ENCODE data around the gene NFIA.
A peak's percentile ranks its signal among the peaks of the same experiment; 100 is the strongest.

The NFIA gene

GRCh38 chr1:61116421-61116820 lies 34.1 kb downstream of the NFIA start:
- Histone ChIP-seq H2AFZ (ENCODE audit: insufficient read depth, low read length, poor library complexity) (no peak overlapping the region), H2BK12ac (ENCODE audit: low read length) (no peak overlapping the region), H3K4me1 (ENCODE audit: control insufficient read depth in 1 of 2, insufficient read depth in 2 of 2, low read length in 2 of 2) (no peaks in the 10 kb centered on the region), H3K9me3 (ENCODE audit: insufficient read depth, low read depth, low read length) (no peaks in the 10 kb centered on the region), H3K4ac (ENCODE audit: low read depth, low read length) (no peak overlapping the region), H3K14ac (ENCODE audit: low read length) (no peak overlapping the region), H3K4me2 (ENCODE audit: low read length) (no peak overlapping the region), H4K12ac (ENCODE audit: low read depth, low read length) (no peak overlapping the region), H4K8ac (ENCODE audit: low read depth, low read length) (no peak overlapping the region), H3K79me2 (ENCODE audit: control insufficient read depth, insufficient read depth, low read length, poor library complexity) (no peaks in the 10 kb centered on the region), H3K36me3 (ENCODE audit: control insufficient read depth in 1 of 2, insufficient read depth in 2 of 2, low read length in 2 of 2) (no peaks in the 10 kb centered on the region), H3K4me3 (ENCODE audit: low read depth, low read length) (no peak overlapping the region), H3K27me3 (ENCODE audit: insufficient read depth, low read length) (no peaks in the 10 kb centered on the region), H3K18ac (ENCODE audit: low read length) (no peak overlapping the region), H3K9ac (ENCODE audit: low read length) (no peak overlapping the region), H3K27ac (ENCODE audit: low read depth, low read length) (no peak overlapping the region), H4K91ac (ENCODE audit: low read depth, low read length) (no peak overlapping the region), H2BK120ac (ENCODE audit: insufficient read depth, low read length, poor library complexity) (no peak overlapping the region), H3K23ac (ENCODE audit: low read length) (peak overlapping the region; percentile 15), H2BK5ac (ENCODE audit: low read depth, low read length, poor library complexity) (no peak overlapping the region), H2AK5ac (ENCODE audit: low read length) (no peak overlapping the region), H3K79me1 (ENCODE audit: low read length) (no peaks in the 10 kb centered on the region)
- DNase-seq, result no peak
- no CpG with 5 or more reads among the region's 6 CpGs for WGBS (ENCODE audit: extremely low coverage, insufficient coverage, insufficient read length)

DNA sequence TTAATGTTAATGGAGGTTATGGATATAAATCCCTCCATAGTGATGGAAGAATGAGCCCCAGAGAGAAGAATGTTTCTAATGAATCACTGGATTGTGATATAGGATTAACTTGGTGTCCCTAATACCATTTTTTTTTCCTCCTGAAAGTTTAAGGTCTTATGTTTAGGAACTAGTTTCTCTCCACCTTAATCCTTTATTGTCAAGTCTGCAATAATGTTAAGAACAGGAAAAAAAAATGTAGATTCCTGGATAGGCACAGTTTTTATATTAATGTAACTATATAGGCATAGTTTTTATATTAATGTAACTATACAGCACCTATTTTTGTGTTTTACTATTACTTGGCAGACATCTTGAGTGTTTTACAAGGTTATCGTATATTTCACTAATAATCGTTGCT lies 34.9 kb downstream of the NFIA start:
- H2BK12ac ChIP-seq (ENCODE audit: low read length), result no peak overlapping the region
- H3K9ac ChIP-seq (ENCODE audit: low read length), result no peak overlapping the region
- H3K79me2 ChIP-seq (ENCODE audit: control insufficient read depth, insufficient read depth, low read length, poor library complexity), result no peaks in the 10 kb centered on the region
- WGBS (ENCODE audit: extremely low coverage, insufficient coverage, insufficient read length), result no CpG with 5 or more reads among the region's 2 CpGs
- H4K91ac ChIP-seq (ENCODE audit: low read depth, low read length), result no peak overlapping the region
- H3K9me3 ChIP-seq (ENCODE audit: insufficient read depth, low read depth, low read length), result no peaks in the 10 kb centered on the region
- no peak overlapping the region for H2BK5ac ChIP-seq (ENCODE audit: low read depth, low read length, poor library complexity)
- H3K27ac ChIP-seq (ENCODE audit: low read depth, low read length), result no peak overlapping the region
- no peaks in the 10 kb centered on the region for H3K27me3 ChIP-seq (ENCODE audit: insufficient read depth, low read length)
- no peak for DNase-seq
- no peak overlapping the region for H3K23ac ChIP-seq (ENCODE audit: low read length)
- no peak overlapping the region for H2AFZ ChIP-seq (ENCODE audit: insufficient read depth, low read length, poor library complexity)
- no peaks in the 10 kb centered on the region for H3K4me1 ChIP-seq (ENCODE audit: control insufficient read depth in 1 of 2, insufficient read depth in 2 of 2, low read length in 2 of 2)
- no peak overlapping the region for H3K14ac ChIP-seq (ENCODE audit: low read length)
- H4K12ac ChIP-seq (ENCODE audit: low read depth, low read length), result no peak overlapping the region
- H3K79me1 ChIP-seq (ENCODE audit: low read length), result no peaks in the 10 kb centered on the region
- H3K36me3 ChIP-seq (ENCODE audit: control insufficient read depth in 1 of 2, insufficient read depth in 2 of 2, low read length in 2 of 2), result no peaks in the 10 kb centered on the region
- no peak overlapping the region for H2BK120ac ChIP-seq (ENCODE audit: insufficient read depth, low read length, poor library complexity)
- no peak overlapping the region for H4K8ac ChIP-seq (ENCODE audit: low read depth, low read length)
- H3K4ac ChIP-seq (ENCODE audit: low read depth, low read length), result no peak overlapping the region
- H3K18ac ChIP-seq (ENCODE audit: low read length), result no peak overlapping the region
- no peak overlapping the region for H2AK5ac ChIP-seq (ENCODE audit: low read length)
- H3K4me3 ChIP-seq (ENCODE audit: low read depth, low read length), result no peak overlapping the region
- no peak overlapping the region for H3K4me2 ChIP-seq (ENCODE audit: low read length)

GRCh38 chr1:61119085-61119484 lies 36.7 kb downstream of the NFIA start:
- Histone ChIP-seq H2AK5ac (ENCODE audit: low read length) (no peak overlapping the region), H3K18ac (ENCODE audit: low read length) (no peak overlapping the region), H3K4me3 (ENCODE audit: low read depth, low read length) (no peak overlapping the region), H2AFZ (ENCODE audit: insufficient read depth, low read length, poor library complexity) (no peak overlapping the region), H4K12ac (ENCODE audit: low read depth, low read length) (no peak overlapping the region), H2BK5ac (ENCODE audit: low read depth, low read length, poor library complexity) (no peak overlapping the region), H3K79me1 (ENCODE audit: low read length) (no peaks in the 10 kb centered on the region), H4K8ac (ENCODE audit: low read depth, low read length) (no peak overlapping the region), H3K9me3 (ENCODE audit: insufficient read depth, low read depth, low read length) (no peaks in the 10 kb centered on the region), H3K4me2 (ENCODE audit: low read length) (no peak overlapping the region), H3K23ac (ENCODE audit: low read length) (no peak overlapping the region), H3K9ac (ENCODE audit: low read length) (no peak overlapping the region), H3K4me1 (ENCODE audit: control insufficient read depth in 1 of 2, insufficient read depth in 2 of 2, low read length in 2 of 2) (no peaks in the 10 kb centered on the region), H3K14ac (ENCODE audit: low read length) (no peak overlapping the region), H4K91ac (ENCODE audit: low read depth, low read length) (no peak overlapping the region), H3K79me2 (ENCODE audit: control insufficient read depth, insufficient read depth, low read length, poor library complexity) (no peaks in the 10 kb centered on the region), H3K27ac (ENCODE audit: low read depth, low read length) (no peak overlapping the region), H2BK12ac (ENCODE audit: low read length) (no peak overlapping the region), H3K36me3 (ENCODE audit: control insufficient read depth in 1 of 2, insufficient read depth in 2 of 2, low read length in 2 of 2) (no peaks in the 10 kb centered on the region), H3K4ac (ENCODE audit: low read depth, low read length) (no peak overlapping the region), H3K27me3 (ENCODE audit: insufficient read depth, low read length) (no peaks in the 10 kb centered on the region), H2BK120ac (ENCODE audit: insufficient read depth, low read length, poor library complexity) (no peak overlapping the region)
- no CpG with 5 or more reads among the region's 3 CpGs for WGBS (ENCODE audit: extremely low coverage, insufficient coverage, insufficient read length)
- DNase-seq, result no peak

DNA sequence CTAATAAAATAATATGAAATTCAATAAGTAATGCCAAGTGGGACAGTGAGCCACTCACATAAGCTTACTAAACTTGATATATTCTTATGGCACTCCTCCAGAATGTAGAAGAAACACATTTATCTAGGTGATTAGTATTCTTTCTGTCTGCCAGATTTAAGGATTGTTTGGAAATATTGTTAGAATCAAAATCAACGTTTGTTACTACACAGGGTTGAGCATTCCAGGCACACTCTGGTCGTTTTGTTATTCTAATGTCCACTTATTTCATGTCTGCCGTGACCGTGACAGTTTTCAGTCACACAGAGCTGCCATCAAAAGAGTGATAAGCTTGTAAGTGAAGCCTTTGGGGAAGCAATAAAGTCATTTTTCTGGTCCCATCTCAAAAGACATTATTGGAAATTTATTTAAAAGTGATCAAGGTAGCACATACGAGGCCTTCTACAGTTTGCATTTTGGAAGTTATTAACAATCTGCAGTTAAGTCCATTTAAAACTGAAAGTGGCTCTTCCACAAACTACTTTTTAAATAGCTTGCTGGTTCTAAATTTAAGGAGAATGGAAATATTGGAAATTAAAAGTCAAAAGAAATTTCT lies 38.0 kb downstream of the NFIA start:
- H3K27ac ChIP-seq (ENCODE audit: low read depth, low read length), result no peak overlapping the region
- H4K91ac ChIP-seq (ENCODE audit: low read depth, low read length), result no peak overlapping the region
- WGBS (ENCODE audit: extremely low coverage, insufficient coverage, insufficient read length), result no CpG with 5 or more reads among the region's 5 CpGs
- no peak overlapping the region for H4K12ac ChIP-seq (ENCODE audit: low read depth, low read length)
- H3K79me2 ChIP-seq (ENCODE audit: control insufficient read depth, insufficient read depth, low read length, poor library complexity), result no peaks in the 10 kb centered on the region
- H3K14ac ChIP-seq (ENCODE audit: low read length), result no peak overlapping the region
- no peak overlapping the region for H2BK12ac ChIP-seq (ENCODE audit: low read length)
- no peak overlapping the region for H2AFZ ChIP-seq (ENCODE audit: insufficient read depth, low read length, poor library complexity)
- no peak overlapping the region for H4K8ac ChIP-seq (ENCODE audit: low read depth, low read length)
- H3K4me2 ChIP-seq (ENCODE audit: low read length), result no peak overlapping the region
- no peak overlapping the region for H3K18ac ChIP-seq (ENCODE audit: low read length)
- no peaks in the 10 kb centered on the region for H3K27me3 ChIP-seq (ENCODE audit: insufficient read depth, low read length)
- no peak overlapping the region for H2AK5ac ChIP-seq (ENCODE audit: low read length)
- no peak overlapping the region for H3K4me3 ChIP-seq (ENCODE audit: low read depth, low read length)
- H2BK120ac ChIP-seq (ENCODE audit: insufficient read depth, low read length, poor library complexity), result no peak overlapping the region
- H2BK5ac ChIP-seq (ENCODE audit: low read depth, low read length, poor library complexity), result no peak overlapping the region
- DNase-seq, result no peak
- H3K9me3 ChIP-seq (ENCODE audit: insufficient read depth, low read depth, low read length), result no peaks in the 10 kb centered on the region
- no peaks in the 10 kb centered on the region for H3K36me3 ChIP-seq (ENCODE audit: control insufficient read depth in 1 of 2, insufficient read depth in 2 of 2, low read length in 2 of 2)
- no peak overlapping the region for H3K23ac ChIP-seq (ENCODE audit: low read length)
- no peak overlapping the region for H3K9ac ChIP-seq (ENCODE audit: low read length)
- no peak overlapping the region for H3K4ac ChIP-seq (ENCODE audit: low read depth, low read length)
- H3K4me1 ChIP-seq (ENCODE audit: control insufficient read depth in 1 of 2, insufficient read depth in 2 of 2, low read length in 2 of 2), result no peaks in the 10 kb centered on the region
- no peaks in the 10 kb centered on the region for H3K79me1 ChIP-seq (ENCODE audit: low read length)

Measured in trophoblast cell (in vitro differentiated cells and primary cell).